HG02623 (cell line): Measurements from ENCODE around the gene HEPACAM.

Source experiments
- ATAC-seq: cut with Tn5 transposase; IDR thresholded peaks from one replicate; pipeline ENCODE4 v1.9.1; 2021; ENCODE audit warnings: moderate library complexity; ENCODE audit not compliant: unreplicated experiment

HEPACAM gene

DNA sequence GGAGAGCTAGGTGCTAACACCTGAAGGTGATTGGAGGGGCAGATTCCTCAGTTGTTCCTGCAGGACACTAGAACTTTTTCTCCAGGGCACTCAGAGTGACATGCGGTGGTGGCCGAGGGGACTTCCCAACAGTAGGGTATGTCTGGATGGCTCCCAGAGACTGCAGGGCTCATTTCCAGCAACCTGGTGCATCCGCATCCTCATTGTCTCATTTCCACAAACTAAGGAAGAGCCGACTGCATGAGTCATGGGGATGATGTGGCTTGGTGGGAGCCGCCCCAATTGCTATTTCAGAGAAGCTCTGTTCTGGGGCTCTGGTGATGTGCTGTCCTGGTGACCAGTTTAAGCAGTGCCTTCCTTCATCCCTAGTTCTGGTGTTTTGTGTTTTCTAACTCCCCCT, 35.4 kb downstream of the HEPACAM start:
- ATAC-seq: no peak

DNA sequence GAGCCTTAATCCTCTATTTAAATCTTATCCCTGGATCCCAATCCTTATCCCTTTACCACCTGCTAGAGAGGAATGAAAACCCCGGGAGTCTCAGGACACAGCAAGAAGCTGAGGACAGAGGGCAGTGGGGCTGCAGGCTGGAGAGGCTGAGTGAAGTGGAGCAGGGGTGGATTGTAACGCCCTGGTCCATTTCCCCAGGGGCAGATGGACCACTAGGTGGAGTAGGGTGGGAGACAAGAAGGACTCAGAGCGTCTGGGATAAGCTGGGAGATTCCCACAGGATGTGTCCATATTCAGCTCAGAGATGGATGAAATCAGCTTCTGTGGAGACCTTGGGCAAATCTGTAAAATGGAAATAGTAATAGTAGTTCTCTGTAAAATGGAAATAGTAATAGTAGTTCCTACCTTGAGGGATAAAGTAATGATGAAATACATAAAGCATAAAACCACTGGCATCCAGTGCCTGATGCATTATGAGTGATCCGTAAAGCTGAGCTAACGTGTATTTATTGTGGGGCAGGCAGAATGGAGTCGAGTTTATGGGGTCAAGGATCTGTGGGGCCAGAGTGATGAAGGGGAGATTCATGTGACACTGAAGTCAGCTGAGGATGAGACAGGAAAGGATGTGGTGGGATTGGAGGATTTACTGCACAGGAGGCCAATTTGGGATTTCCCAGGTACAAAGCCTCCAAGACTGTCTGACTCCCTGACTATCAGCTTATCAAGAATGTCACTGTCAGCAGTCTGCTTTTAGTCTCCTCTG, 36.3 kb downstream of the HEPACAM start:
- no peak for ATAC-seq

DNA sequence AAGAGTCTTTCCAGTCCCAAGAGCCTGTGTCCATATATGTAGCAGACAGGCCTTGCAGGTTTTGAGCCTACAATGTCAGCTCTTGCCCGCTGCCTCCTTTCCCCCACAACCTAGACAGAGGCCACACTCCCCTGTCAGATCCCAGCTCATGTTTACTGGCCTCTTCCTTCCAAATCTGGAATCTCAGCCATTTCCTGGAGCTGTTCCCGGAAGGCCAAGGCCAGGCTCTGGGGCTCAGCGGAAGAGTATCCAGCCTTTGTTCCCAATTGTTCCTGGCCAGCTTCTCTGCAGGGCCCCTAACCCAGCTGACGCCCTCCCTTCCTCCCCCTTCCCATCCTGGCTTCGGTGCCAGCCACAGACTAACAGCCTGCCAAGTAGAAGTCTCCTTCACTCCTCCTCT, 37.1 kb downstream of the HEPACAM start:
- no peak for ATAC-seq

DNA sequence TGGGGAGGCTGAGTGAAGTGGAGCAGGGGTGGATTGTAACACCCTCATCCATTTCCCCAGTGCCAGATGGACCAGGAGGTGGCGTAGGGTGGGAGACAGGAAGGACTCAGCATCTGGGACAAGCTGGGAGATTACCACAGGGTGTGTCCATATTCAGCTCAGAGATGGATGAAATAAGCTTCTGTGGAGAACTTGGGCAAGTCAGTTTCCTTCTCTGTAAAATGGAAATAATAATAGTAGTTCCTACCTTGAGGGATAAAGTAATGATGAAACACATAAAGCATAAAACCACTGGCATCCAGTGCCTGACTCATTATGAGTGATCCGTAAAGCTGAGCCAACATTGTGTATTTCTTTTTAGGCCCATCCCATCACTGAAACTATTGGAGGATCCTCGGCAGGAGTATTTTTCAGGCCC, 37.6 kb downstream of the HEPACAM start:
- ATAC-seq: no peak

DNA sequence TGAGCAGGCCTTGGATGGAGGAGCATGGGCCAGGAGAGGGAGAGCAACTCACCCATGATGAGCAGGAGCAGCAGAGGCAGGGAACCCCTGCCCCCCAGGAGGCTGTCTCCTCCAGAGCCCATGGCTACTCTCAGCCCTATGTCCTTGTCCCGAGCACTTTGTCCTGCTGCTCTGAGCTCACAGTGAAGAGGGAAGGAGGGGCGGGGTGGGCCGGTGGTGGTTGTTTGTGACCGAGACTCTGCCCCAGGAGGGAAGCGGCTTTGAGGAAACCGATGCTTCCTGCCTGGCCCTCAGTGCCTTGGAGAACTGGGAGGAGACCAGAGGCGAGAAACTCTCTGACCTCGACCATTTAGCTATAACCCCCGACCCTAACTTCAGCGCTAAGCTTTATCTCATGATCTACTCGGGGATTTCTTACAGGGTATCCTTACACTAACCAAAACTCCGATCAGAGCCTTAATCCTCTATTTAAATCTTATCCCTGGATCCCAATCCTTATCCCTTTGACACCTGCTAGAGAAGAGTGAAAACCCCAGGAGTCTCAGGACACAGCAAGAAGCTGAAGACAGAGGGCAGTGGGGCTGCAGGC, 38.1 kb downstream of the HEPACAM start, which contains the start of gene ROBO4:
ROBO4 (minus strand) TSS at position 192 of the 589 bp plus-strand sequence; CDS start at position 122, 70 bp downstream.
- no peak for ATAC-seq

DNA sequence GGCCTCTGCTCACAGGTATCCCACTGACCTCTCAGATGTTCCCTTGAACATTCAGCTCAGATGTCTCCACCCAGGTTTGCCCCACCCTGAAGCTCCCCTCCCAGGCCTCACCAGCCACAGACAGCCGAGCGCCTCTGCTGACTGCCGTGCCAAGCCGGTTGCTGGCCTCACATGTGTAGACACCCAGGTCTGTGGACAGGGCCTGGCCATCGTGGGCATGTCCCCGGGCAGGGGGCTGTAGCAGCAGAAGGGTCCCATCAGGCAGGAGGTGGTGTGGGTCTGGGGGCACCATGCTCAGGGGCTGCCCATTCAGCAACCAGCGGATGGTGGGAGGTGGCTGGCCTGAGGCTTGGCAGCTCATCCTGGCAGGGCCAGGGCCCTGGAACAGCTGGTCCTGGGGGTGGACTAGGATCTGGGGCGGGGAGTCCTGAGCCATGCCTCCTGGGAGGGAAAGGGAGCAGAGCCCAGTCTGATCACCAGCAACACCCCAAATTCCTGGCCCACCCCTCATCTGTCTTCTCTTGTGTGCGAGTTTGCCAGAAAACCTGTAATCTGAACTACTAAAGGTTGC, 38.9 kb downstream of the HEPACAM start:
- ATAC-seq: no peak

DNA sequence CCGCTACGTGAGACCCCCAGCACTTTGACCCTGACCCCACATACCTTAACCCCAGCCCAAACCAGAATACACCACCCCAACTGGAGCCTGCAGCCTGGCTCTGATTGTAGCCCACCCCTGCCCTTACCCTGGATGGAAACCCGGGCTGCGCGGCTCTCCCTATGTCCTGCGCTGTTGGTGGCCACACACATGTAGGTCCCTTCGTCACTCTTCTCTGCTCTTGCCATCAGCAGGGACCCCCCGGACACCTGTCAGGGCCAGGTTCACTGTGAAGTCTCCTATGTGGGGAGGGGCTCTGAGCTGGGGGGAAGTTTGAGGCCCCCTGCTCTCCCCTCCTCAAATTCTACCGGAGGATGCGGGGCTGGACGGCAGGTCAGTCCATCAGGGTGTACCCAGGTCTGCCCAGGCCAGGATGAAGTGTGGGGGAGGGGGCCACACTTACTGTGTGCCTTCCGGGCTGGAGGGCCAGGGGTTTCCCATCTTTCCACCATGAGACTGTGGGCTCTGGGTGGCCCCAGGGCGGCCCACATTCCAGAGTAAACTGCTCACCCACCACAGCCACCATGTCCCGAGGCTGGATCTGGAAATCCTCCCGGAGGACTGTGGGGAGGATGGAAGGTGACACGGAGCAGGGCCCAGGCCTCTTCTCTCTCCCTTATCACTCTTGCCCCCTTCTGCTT, 39.6 kb downstream of the HEPACAM start:
- ATAC-seq: no peak

DNA sequence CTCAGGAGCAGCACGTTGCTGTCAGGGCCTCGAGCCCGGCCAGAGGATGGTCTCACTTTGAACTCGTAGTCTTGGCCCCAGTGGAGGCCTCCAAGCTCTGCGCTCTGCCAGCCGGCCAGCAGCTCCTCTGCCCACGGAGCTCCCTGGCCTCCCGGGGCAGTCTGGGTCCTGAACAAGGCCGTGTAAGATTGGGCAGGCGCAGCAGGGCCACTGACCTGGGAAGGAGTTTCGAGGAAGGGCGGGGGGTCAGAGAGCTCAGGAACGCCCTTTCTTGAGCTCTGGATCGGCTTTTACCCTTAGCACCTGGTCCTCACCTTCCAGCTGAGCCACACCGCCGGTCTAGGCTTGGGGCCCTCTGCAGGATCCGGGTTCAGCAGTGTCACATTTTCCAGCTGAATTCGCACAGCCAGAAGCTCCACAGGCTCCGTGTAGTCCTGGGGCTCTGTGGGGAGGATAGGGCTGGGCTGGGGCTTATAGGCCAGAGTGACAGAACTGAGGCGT, 40.3 kb downstream of the HEPACAM start:
- ATAC-seq: no peak

DNA sequence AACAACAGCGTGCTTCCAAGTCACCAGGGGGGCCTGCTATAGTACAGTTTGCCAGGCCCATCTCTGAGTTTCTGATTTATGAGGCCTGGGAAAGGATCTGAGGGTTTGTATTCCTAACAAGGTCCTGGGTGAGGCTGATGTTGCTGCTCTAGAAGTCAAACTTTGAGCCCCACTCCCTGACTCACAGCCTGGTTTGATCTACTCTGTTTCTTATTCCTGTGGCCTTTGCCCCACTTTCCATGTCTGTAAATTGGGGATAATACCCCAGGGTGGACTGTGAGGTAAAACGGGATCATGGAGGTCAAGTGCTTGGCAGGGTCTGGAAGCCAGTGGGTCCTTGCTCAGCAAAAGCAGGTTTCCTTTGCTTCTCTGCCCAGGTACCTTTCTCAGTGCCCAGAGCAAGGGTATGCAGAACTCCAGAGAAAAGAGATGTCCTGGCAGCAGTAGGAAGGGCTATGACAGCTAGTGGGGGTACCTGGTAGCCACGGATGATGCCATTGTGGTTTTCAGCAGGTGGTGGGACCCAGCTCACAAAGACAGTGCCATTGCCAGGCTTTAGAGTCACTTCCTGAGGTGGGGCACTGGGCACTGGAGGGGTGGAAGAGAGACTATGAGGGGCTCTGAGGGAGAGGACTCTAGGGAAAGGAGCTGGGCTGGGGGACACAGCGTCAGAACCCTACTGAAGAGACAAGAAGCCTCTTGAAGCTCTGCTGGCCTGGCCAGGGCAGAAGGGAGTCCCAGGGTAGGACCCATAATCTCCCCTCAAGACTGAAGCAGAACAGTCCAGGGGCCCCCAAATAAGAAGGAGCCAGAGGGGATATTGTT, 41.0 kb downstream of the HEPACAM start:
- ATAC-seq: no peak

DNA sequence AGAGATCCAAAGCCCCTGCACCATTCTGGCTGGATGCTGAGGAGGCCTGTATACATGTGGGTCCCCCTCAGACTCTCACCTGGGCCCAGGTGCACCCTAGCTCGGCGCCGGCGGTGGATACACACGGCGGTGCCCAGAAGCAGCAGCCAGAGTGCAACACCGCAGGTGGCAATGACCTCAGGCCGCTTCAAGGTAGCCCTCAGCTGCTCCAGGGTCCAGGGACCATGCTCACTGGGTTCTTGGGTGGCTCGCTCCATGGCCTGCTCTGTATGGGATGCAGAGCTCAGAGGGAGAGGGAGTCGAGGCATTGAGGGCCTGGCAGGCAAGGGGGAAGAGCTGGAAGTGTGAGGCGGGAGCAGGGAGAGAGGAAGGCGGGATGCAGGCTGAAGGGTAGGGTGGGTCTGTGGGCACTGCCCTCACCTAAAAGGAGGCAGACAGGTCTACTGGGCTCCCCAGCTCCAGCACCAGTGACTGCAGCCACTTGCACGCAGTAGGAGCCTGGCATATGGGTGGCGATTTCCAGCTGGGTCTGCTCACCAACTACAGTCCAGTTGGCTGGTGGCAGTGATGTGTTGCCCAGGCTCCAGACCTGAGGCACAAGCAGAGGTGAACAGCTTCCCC, 42.0 kb downstream of the HEPACAM start:
- no peak for ATAC-seq

DNA sequence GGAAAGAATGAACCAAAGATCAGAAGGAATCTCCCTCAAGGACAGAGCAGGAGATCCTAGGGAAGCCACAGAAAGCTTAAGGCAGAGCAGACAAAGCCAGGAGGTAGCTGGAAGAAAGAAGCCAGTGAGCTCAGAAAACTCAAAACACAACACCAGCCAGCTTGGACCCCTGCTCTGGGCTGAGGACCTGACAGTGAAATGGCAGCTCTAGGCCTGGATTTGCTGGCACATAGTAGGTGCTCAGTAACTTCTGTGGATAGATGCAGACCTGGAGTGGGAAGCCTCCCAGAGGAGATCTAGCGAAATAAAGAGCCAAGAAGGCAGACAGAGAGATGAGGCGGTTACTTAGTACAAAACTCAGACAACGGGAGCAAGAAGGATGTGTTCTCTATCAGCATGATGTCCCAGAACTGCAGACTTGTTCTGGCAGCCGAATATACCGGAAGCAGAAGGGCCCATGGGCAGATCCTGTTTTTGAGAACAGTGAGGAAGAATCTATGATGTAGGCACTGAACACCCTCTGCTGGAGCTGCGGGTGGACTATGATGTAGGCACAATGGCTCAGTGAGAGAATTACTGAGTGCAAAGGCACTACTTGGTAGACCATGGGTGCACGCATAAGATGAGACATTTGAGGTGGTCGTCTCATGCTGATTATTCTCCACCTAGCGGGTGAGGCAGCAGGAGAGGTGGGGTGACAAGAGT, 42.9 kb downstream of the HEPACAM start:
- no peak for ATAC-seq

DNA sequence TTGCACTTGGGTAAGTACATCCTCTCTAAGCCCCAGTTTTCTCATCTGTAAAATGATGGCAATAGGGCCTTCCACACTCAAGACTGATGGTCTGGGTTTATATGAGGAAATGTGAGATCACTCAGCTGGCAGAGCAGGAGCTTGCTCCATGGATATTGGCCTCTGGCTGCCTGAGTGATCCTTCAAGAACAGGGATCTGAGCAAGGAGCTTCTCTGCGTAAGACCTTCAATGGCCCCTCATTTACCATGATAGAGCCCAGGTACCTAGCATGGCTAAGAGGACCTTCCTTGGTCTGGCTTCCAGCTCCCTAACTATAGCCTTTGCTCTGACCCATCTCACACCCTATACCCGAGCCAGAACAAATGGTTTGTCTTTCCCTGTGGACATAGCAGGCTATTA, 43.7 kb downstream of the HEPACAM start:
- ATAC-seq: no peak

DNA sequence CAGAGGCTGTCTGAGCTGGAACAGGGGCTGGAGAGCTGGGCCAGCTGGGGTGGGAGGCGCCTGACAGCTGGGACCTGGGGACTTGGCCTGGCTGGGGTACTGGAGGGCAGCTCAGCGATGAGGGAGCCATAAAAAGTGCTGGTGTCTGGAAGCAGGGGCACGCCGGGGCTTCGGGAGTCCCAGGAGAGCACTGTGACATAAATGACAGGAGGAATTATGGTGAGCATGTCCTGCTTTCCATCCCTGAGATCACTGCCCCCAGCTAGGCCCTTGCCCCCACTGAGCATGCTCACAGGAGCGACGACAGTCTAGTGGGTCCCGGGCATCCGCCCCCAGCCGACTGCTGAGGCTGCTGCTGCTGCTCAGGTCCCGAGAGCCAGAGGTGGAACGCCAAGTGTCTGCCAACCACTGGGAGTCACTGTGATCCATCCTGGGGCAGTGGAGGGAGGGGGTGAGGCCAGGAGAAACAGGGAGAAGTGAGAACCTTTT, 44.4 kb downstream of the HEPACAM start:
- ATAC-seq: no peak

DNA sequence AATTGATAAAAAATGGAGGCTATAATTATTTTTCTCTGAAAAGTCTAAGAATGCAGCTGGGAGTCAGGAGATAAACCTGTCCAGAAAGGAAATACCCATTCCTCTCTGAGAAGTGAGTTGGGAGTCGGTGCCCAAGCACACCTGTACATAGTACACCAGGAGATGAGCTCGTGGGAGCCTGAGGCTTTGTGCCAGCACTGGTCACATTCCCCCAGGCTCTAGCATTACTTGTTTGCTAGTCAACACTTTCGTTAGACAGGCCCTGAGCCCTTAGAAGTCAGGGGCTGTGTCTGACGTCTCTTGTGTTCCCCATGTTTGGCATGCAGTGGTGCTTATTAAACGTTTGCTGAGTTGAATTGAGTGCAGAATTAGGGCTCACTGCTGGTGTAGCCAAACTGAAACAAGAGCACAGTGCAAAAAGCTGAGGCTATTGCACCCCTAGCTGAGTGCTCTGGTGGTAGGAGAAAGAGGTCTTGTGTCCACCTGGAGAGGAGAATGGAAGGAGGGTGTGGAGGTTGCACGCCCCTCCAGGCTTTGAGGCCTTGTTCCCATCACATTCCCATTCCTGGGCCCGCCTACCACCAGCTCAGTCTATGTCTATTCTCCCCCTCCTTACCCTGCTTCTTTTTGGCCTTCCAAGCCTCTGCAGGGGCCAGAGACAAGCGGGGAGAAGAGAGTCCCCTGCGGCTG, 45.0 kb downstream of the HEPACAM start:
- ATAC-seq: no peak

DNA sequence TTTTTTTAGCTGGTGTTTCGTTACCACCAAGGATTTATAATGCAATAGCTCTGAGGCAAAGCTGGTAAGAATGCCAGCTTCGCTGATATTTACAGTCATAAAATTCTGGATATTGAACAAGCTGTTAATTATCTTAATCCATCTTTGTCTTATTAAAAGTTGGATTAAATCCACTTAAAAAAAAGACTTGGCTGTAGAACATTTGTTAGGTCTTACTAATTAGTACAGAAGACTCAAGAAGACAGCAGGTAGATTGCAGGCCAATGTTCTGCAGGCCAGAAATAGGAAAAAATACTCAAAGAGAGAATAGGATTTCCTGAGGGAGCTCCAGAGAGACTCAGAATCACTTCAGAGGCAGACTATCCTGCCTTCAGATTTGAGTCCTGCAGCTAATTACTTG, 45.7 kb downstream of the HEPACAM start:
- ATAC-seq: no peak

DNA sequence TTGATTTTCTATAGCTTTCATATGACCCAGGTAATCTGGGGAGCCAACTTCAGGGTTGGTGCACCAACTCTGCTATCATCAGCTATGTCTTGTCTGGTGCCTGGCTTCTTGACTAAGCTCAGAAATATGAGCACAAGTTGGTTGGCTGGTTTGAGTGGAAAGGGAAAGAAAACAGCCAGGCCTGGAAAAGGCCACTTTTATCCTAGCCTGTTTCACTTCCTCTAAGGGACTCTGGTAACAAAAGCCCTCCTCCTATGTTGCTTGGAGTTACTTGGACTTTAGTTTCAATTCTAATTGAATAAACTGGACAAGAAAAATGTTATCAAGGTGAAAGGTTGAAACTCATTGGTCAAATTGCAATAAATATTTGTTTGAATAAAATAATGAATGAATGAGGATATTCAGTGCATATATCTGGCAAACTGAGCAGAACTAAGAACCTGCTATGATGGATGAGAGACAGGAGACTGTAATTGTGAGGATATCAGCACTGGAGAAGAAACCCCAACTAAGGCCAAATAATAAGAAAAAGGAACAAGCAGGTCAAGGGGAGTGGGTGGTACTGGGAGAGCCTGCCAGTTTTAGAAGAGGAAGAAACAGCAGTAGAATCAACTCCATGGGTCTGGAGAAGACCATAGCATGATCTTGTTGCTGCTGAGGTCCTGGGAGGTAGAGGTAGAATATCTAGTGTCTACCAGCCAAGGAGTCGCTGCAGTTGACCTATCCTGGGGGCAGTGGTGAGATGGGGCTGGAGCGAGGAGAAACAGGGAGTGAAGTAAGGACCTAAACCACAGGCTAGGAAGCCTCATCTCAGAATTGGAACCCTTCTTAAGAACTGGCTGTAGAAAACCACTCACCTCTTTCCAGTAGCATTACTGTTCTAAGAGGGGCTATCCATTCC, 46.4 kb downstream of the HEPACAM start:
- no peak for ATAC-seq

DNA sequence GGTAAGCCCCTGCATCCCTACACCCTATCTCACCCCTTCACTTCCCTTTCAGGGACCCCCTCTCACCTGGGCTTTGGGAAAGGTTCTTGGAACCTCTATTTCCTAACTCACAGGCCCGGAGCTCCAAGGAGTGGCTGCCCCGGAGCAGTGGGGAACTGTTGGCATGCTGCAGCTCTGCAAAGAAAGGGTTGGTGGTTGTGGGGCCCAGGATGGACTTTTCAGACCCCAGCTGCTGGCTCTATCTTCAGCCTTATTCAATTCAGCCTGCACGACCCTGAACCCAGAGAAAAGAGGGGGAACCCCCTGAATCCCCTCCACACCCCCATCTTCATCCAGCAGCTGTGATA, 48.2 kb downstream of the HEPACAM start:
- no peak for ATAC-seq
